Spleen (tissue), 11 donors: ENCODE results near the gene LRRC47. TPM values are rescaled to one million over a fixed set of nuclear protein-coding genes. Genes with fewer than 3 reads are reported as not detected.

Experiments used
- DNase-seq: peaks from one replicate; pipeline ENCODE4 v3.0.0-alpha.2; 2020
- H3K27ac ChIP-seq, 8 donors: fragments of 200-600 bp; sonication (generic) in 7 of 8; 1 replicate in 4 of 8; 2 replicates in 4 of 8; pipeline versions ENCODE4 v1.5.0 to v1.8.0; 2016 to 2021; ENCODE audit warnings: inconsistent platforms in 4 of 8, mild to moderate bottlenecking in 4 of 8, moderate library complexity in 1 of 8
- H3K27me3 ChIP-seq, 7 donors: fragments of 200-600 bp; sonication (generic) in 6 of 7; replicated peaks in 1 of 7; 1 replicate in 4 of 7; 2 replicates in 3 of 7; pipeline versions ENCODE4 v1.5.0 to v1.8.0; 2016 to 2021; ENCODE audit warnings: inconsistent platforms in 3 of 7, mild to moderate bottlenecking in 1 of 7
- H3K36me3 ChIP-seq, 6 donors: fragments of 200-600 bp; sonication (generic) in 5 of 6; 1 replicate in 4 of 6; 2 replicates in 2 of 6; pipeline versions ENCODE4 v1.5.0 to v1.8.0; 2016 to 2021; ENCODE audit warnings: inconsistent platforms in 2 of 6
- H3K4me1 ChIP-seq, 6 donors: fragments of 200-600 bp; sonication (generic) in 5 of 6; 1 replicate in 3 of 6; 2 replicates in 3 of 6; pipeline versions ENCODE4 v1.5.0 to v1.8.0; 2016 to 2021; ENCODE audit warnings: inconsistent platforms in 3 of 6
- H3K4me3 ChIP-seq, 8 donors: fragments of 200-600 bp; sonication (generic) in 7 of 8; 1 replicate in 4 of 8; 2 replicates in 4 of 8; pipeline versions ENCODE4 v1.5.0 to v1.8.0; 2016 to 2021; ENCODE audit warnings: inconsistent platforms in 4 of 8, mild to moderate bottlenecking in 4 of 8, moderate library complexity in 2 of 8
- H3K9me3 ChIP-seq, 8 donors: fragments of 200-600 bp; sonication (generic) in 7 of 8; 1 replicate in 4 of 8; 2 replicates in 4 of 8; pipeline versions ENCODE4 v1.5.0 to v1.8.0; 2016 to 2021; ENCODE audit warnings: inconsistent platforms in 4 of 8
- POLR2A ChIP-seq, 3 donors: fragments of 450-650 bp; IDR thresholded peaks; one replicate each; pipeline ENCODE4 v1.5.1; 2017; ENCODE audit warnings: antibody characterized with exemption in 3 of 3, mild to moderate bottlenecking in 1 of 3
- POLR2AphosphoS5 ChIP-seq, 3 donors: sonication (generic); formaldehyde crosslinking; IDR thresholded peaks; one replicate each; pipeline ENCODE4 v1.5.1; 2017; ENCODE audit warnings: antibody characterized with exemption in 3 of 3
- WGBS, 5 donors: extraction: QIAGEN DNeasy Blood & Tissue Kit in 3 of 5; methylation state at CpG; one replicate each; pipeline versions ENCODE4 v1.1.5 to v1.1.7; 2013 to 2018; 5-methylcytosine and 5-hydroxymethylcytosine counted together
- intact Hi-C: fragments of 100-400 bp; cut with DNase I; formaldehyde crosslinking; loops from one replicate; pipeline ENCODE4 v1.15.0; 2023; ENCODE audit warnings: low total_unique reads
- polyA plus RNA-seq, 3 donors: library from polyadenylated mRNA; stranded (reverse); fragments of 200-250 nt; gene quantifications; one replicate each; pipeline ENCODE4 v1.2.1, GENCODE V29; 2013
- total RNA-seq, 7 donors: library from RNA; depleted of rRNA in 3 of 7; stranded (reverse); fragments of >200 nt in 3 of 7; fragmentation: NEBNext Ultra II Directional in 4 of 7; extraction: Animal tissue kit (Norgen Biotek cat#: 25700) in 4 of 7; gene quantifications; one replicate each; pipeline versions ENCODE4 v1.1.0 to v1.2.1, GENCODE V29; 2016 to 2021
- TF ChIP-seq, protein P1 (sequence below), 11 experiments: fragments of 200-600 bp in 7 of 11; fragments of 450-650 bp in 4 of 11; sonication (generic) in 4 of 11; IDR thresholded peaks in 8 of 11; conservative IDR thresholded peaks in 3 of 11; 1 replicate in 7 of 11; 2 replicates in 4 of 11; pipeline versions ENCODE4 v1.4.0 to v1.8.0; 2016 to 2021; ENCODE audit warnings: antibody characterized with exemption in 11 of 11, inconsistent platforms in 4 of 11, mild to moderate bottlenecking in 1 of 11
- donor health status: healthy with polysubstance abuse.
- donor health status: DM: no; HTN: no; CAD: no; lungs with moderate emphysema.
- donor health status: DM: no; HTN: no; CAD: no.
- donor health status: Bipolar disorder and iron deficiency.
- donor health status: healthy.
- donor health status: DM: no; HTN: no; CAD: no.
- donor health status: DM: yes; HTN: yes; CAD: no.

The LRRC47 gene
- total and polyA plus RNA-seq, 10 donors: 12.5 to 39.0 (median 26.7) TPM

DNA sequence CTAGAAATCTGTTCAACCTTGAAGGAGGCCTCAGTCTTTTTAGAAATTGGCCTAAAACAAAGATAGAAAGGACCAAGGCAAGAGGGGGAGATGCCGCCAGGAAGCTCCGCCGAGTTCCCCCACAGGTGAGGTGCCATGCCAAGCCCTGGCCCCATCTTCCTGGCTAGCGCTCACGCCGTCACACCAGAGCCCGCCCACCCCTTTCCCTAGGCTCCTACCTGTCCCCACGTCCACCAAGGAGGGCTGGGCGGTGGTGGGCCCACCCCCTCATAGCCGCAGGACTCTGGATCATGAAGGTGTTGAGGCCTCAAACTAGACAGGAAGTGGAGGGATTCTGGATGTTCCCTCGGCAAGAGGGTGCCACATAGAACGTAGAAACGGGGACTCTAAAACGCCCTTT lies 59.6 kb downstream of the LRRC47 start:
- no peak overlapping the region for H3K27ac ChIP-seq
- TF ChIP-seq POLR2A (IDR thresholded peaks at IDR 0.05) (no peak), POLR2AphosphoS5 (IDR thresholded peaks at IDR 0.05) (no peak)
- TF ChIP-seq, protein P1, sequence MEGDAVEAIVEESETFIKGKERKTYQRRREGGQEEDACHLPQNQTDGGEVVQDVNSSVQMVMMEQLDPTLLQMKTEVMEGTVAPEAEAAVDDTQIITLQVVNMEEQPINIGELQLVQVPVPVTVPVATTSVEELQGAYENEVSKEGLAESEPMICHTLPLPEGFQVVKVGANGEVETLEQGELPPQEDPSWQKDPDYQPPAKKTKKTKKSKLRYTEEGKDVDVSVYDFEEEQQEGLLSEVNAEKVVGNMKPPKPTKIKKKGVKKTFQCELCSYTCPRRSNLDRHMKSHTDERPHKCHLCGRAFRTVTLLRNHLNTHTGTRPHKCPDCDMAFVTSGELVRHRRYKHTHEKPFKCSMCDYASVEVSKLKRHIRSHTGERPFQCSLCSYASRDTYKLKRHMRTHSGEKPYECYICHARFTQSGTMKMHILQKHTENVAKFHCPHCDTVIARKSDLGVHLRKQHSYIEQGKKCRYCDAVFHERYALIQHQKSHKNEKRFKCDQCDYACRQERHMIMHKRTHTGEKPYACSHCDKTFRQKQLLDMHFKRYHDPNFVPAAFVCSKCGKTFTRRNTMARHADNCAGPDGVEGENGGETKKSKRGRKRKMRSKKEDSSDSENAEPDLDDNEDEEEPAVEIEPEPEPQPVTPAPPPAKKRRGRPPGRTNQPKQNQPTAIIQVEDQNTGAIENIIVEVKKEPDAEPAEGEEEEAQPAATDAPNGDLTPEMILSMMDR (IDR thresholded peaks at IDR 0.05 in 8 of 11, conservative IDR thresholded peaks at IDR 0.05 in 3 of 11): no peak
- H3K36me3 ChIP-seq: peaks cover 0 to 77% (median 41%) of the 10 kb centered on the region in 6 donors
- intact Hi-C loops: no loop called here
- H3K9me3 ChIP-seq: no peaks in the 10 kb centered on the region
- peaks cover 0 to 5% (median 0%) of the 10 kb centered on the region in 6 donors for H3K4me1 ChIP-seq
- peak; percentile 67 for DNase-seq
- peaks cover 0 to 16% (median 0%) of the 10 kb centered on the region in 7 donors for H3K27me3 ChIP-seq
- no peak overlapping the region for H3K4me3 ChIP-seq
- WGBS, 5 donors: 85 to 93% (median 91%) methylated on average over 14 of the region's 14 CpGs

- TF ChIP-seq POLR2AphosphoS5 (IDR thresholded peaks at IDR 0.05) (no peak), POLR2A (IDR thresholded peaks at IDR 0.05) (no peak)
- TF ChIP-seq, protein P1 (IDR thresholded peaks at IDR 0.05 in 8 of 11, conservative IDR thresholded peaks at IDR 0.05 in 3 of 11): no peak
- H3K27me3 ChIP-seq: peaks cover 0 to 22% (median 0%) of the 10 kb centered on the region in 7 donors
- intact Hi-C loops: no loop called here
- no peaks in the 10 kb centered on the region for H3K9me3 ChIP-seq
- no peak overlapping the region for H3K27ac ChIP-seq
- peaks cover 0 to 71% (median 38%) of the 10 kb centered on the region in 6 donors for H3K36me3 ChIP-seq
- 83 to 93% (median 89%) methylated on average over 13 of the region's 13 CpGs for WGBS, 5 donors
- no peak for DNase-seq
- H3K4me3 ChIP-seq: no peak overlapping the region
- H3K4me1 ChIP-seq: peaks cover 0 to 5% (median 0%) of the 10 kb centered on the region in 6 donors
Measured at GRCh38 chr1:3736131-3736561, 60.2 kb downstream of the LRRC47 start.

- peaks cover 0 to 66% (median 38%) of the 10 kb centered on the region in 6 donors for H3K36me3 ChIP-seq
- TF ChIP-seq POLR2AphosphoS5 (IDR thresholded peaks at IDR 0.05) (no peak), POLR2A (IDR thresholded peaks at IDR 0.05) (no peak)
- TF ChIP-seq, protein P1 (IDR thresholded peaks at IDR 0.05 in 8 of 11, conservative IDR thresholded peaks at IDR 0.05 in 3 of 11): no peak
- H3K27me3 ChIP-seq: peaks cover 0 to 27% (median 0%) of the 10 kb centered on the region in 7 donors
- DNase-seq: no peak
- no peak overlapping the region for H3K27ac ChIP-seq
- intact Hi-C loops: no loop called here
- H3K4me1 ChIP-seq: peaks cover 0 to 5% (median 0%) of the 10 kb centered on the region in 6 donors
- WGBS, 5 donors: 89 to 96% (median 92%) methylated on average over 13 of the region's 13 CpGs
- no peaks in the 10 kb centered on the region for H3K9me3 ChIP-seq
- no peak overlapping the region for H3K4me3 ChIP-seq
Measured at GRCh38 chr1:3735688-3736087, 60.6 kb downstream of the LRRC47 start.

DNA sequence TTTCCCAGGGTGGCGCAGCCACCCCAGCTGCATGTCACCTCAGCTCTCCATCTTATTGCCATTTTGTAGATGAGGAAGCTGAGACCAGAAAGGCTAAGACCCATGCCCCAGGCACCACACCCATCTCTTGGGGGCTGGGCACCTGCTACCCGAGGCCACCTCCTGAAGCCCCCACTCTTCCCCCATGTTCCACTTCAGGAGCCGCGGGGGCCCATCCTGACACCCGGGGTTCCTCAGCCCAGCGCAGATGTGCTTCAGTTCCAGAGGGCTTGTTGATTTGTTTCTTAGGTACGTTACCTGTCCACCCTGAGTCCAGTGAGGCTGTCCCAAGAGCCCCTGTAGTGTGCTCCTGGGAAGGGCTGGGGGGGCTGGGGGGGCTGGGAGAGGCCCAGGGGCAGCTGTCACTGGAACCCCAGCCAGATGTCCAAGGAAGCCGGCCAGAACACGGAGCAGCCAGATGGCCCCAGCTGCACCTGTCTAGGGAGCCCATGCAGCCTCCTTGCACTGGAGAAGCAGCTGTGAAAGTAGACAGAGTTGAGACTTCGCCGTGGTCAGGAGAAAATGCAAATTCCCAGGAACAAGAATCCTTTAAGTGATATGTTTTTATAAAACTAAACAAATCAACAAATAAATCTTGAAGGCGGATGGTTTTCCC lies 61.1 kb downstream of the LRRC47 start:
- Histone ChIP-seq H3K27me3 (peaks cover 0 to 32% (median 0%) of the 10 kb centered on the region in 7 donors), H3K4me3 (no peak overlapping the region), H3K4me1 (peaks cover 0 to 5% (median 0%) of the 10 kb centered on the region in 6 donors), H3K27ac (no peak overlapping the region), H3K36me3 (peaks cover 0 to 61% (median 38%) of the 10 kb centered on the region in 6 donors), H3K9me3 (no peaks in the 10 kb centered on the region)
- TF ChIP-seq, protein P1 (IDR thresholded peaks at IDR 0.05 in 8 of 11, conservative IDR thresholded peaks at IDR 0.05 in 3 of 11): no peak
- TF ChIP-seq POLR2AphosphoS5 (IDR thresholded peaks at IDR 0.05): no peak
- no peak for TF ChIP-seq POLR2A (IDR thresholded peaks at IDR 0.05)
- no peak for DNase-seq
- intact Hi-C loops: no loop called here
- WGBS, 5 donors: 85 to 93% (median 88%) methylated on average over 10 to 12 of the region's 12 CpGs
